NCI-H446 treated with DMSO at 0.1 percent for 48 hours (cell line): Measurements from ENCODE around the gene FAR1.
"Not testable (repeated sequence)": the region's sequence is repeated elsewhere in the genome, so short reads cannot be mapped to it uniquely, and the experiment has no call there.

Experiments
- DNase-seq: peaks from one replicate; lab custom pipeline; 2025; lab: John Stamatoyannopoulos, UW

FAR1 gene, protein sequence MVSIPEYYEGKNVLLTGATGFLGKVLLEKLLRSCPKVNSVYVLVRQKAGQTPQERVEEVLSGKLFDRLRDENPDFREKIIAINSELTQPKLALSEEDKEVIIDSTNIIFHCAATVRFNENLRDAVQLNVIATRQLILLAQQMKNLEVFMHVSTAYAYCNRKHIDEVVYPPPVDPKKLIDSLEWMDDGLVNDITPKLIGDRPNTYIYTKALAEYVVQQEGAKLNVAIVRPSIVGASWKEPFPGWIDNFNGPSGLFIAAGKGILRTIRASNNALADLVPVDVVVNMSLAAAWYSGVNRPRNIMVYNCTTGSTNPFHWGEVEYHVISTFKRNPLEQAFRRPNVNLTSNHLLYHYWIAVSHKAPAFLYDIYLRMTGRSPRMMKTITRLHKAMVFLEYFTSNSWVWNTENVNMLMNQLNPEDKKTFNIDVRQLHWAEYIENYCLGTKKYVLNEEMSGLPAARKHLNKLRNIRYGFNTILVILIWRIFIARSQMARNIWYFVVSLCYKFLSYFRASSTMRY

DNA sequence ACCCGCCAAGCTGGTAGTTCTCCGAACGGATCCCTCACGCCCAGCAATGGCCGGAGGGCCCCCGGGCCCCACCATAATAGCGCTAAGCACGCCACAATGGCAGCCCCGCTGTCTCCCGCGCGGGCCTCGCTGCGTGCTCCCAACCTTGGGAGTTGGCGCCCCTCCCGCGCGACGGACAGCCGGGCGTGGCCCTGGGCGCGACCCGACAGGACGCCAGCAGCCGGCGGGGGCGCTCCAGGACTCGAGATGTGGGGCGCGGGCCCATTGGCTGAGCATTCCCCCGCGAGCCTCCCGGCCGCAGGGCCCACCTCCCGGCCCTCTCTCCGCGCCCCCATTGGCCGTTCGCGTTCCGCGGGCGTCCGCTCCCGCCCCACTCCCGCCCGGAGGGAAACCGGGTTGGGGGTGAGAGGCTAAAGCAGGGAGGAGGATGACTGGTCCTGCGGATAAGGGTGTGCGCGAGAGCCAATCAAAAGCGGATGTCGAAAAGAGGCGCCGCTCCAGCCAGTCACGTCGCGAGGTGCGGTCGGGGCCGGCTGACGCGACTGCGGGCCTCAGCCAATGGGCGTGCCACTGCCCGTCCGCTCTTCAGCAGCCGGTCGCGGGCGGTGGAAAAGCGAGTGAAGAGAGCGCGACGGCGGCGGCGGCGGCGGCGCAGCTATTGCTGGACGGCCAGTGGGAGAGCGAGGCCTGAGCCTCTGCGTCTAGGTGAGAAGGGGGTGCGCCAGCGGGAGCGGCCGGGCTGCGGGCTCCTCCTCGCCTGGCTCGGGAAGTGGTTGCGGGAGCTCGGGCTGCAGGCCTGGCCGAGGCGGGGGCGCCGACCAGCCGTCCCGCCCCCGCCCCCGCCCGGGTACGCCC, at the start of gene FAR1:
TSS of gene FAR1 (plus strand) at position 567 of the 855 bp plus-strand sequence. CDS start 26,098 bp downstream, outside the sequence.
- peak; percentile 98 for DNase-seq

GRCh38 chr11:13620063-13620462, 48.4 kb upstream of the FAR1 start:
- no peak for DNase-seq

- not testable (repeated sequence) for DNase-seq
Measured at GRCh38 chr11:13626818-13627217, 41.6 kb upstream of the FAR1 start.

DNA sequence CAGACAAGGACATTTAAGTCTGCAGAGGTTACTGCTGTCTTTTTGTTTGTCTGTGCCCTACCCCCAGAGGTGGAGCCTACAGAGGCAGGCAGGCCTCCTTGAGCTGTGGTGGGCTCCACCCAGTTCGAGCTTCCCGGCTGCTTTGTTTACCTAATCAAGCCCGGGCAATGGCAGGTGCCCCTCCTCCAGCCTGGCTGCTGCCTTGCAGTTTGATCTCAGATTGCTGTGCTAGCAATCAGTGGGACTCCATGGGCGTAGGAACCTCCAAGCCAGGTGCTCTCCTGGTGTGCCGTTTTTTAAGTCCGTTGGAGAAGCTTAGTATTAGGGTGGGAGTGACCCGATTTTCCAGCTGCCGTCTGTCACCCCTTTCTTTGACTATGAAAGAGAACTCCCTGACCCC, 39.8 kb upstream of the FAR1 start:
- DNase-seq: not testable (repeated sequence)

DNA sequence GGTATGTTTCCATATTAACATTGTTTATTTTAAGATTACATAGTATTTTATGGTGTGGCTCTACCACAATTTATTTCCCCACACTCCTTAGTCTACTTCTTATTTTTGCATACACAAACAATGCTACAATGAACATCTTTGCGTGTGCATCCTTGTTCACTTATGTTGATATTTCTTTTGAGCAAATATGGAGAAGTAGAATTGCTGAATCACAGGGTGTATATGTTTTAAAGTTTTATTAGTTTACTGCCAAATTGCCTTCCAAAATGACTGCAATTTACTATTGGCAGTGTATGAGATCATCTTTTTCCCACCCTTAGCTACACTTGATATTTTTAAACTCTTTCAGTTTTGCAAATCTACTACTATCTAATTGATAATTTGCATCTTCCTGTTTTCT, 38.7 kb upstream of the FAR1 start:
- DNase-seq: no peak

GRCh38 chr11:13635290-13635689, 33.2 kb upstream of the FAR1 start:
- no peak for DNase-seq

- DNase-seq: no peak
Measured at GRCh38 chr11:13635804-13636203, 32.7 kb upstream of the FAR1 start.

GRCh38 chr11:13637125-13638069, 31.1 kb upstream of the FAR1 start:
- DNase-seq: no peak

DNA sequence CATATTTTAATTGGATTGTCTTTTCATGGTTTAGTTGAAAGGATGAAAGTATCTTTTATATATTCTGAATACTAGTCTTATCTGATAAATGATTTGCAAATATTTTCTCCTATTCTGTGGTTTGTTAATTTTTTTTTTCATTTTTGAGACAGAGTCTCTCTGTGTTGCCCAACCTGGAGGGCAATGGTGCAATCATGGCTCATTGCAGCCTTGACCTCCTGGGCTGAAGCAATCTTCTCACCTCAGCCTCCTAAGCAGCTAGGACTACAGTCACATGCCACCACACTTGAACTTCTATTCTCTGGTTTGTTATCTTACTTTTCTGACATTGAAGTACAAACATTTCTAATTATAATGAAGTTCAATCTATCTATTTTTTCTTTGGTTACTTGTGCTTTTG, 30.0 kb upstream of the FAR1 start:
- DNase-seq: no peak

DNA sequence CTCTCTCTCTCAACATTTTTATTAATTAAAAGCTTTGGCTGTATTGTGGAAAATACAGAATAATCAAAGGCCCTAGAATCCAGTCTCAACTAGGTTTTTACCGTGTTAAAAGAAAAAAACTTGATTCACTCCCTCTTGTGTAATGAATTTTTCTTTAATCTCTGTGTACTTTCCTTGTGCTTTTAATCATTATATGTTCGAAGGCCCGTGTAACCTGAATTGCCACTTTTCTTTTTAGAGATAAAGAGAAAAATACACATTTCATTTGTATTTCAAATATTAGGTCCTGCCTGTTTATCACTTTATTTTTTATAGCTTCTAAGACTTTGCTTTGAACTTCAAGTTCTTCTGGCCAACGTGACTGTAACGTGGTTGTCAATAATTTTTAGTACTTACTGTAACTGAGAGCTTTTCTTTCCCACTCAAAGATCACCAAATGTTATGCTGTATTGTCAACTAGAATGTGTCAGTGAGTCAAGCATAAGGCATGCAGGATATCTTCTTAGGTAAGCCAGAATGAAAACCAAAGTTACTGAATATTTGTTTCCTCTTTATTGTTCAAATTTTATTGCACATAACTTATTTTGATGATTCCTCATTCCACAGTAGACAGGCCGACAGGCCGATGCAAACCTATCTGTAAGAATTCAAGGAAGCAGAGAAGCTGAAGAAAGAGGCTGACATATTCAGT, 23.3 kb upstream of the FAR1 start:
- DNase-seq: no peak

DNA sequence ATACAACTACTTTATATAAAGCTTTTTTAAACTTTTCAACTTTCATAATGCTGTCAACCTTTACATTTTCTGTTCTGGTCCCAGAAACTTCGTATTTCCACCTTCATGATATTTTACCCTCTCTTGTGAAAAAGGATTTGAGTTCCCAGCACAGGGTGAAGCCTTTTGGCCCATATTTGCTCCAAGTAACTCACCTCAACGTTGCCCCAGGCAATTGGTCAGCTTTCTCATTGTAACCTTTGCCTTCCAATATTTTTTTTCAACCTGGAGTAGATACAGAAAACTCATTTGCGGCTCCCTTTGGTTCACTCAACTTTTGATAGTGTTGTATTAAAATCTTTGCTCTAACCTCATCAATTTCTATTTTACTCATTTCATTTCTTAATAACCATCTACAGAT, 21.1 kb upstream of the FAR1 start:
- DNase-seq: no peak

GRCh38 chr11:13649619-13650018, 18.8 kb upstream of the FAR1 start:
- no peak for DNase-seq

DNA sequence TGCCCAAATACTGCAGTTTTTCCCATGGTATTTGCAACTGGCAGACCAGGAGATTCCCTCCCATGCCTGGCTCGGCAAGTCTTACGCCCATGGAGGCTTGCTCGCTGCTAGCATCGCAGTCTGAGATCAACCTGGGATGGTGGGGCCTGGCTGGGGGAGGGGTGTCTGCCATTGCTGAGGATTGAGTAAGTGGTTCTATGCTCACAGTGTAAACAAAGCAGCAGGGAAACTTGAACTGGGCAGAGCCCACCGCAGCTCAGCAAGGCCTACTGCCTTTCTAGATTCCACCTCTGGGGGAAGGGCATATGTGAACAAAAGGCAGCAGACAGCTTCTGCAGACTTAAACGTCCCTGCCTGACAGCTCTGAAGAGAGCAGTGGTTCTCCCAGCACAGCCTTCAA, 17.0 kb upstream of the FAR1 start:
- not testable (repeated sequence) for DNase-seq

DNA sequence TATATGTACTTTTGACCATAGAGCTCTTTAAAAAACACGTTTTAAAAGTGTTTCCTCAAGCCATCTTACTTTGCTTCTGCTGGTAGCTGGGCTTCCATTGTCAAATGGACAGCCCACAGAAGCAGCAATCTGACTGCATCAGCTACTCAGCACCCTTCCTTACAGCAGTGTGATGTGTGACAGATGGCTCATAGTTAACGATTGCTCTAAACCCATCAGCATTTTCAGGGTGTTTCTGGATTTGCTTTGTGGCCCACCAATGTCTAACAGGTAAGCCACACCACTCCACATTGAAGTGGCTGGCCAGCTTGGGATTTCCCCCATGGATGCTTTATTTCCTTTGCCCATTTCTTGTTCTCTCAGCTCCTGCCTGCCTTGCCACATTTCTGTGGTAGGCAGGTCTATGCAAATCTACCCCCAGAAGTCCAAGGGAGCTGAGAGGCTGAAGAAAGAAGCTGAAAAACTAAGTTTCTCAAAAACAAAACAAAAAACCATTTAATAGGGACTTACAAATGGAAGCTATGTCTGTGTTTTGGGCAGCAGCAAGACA, 7.3 kb upstream of the FAR1 start:
- DNase-seq: no peak

DNA sequence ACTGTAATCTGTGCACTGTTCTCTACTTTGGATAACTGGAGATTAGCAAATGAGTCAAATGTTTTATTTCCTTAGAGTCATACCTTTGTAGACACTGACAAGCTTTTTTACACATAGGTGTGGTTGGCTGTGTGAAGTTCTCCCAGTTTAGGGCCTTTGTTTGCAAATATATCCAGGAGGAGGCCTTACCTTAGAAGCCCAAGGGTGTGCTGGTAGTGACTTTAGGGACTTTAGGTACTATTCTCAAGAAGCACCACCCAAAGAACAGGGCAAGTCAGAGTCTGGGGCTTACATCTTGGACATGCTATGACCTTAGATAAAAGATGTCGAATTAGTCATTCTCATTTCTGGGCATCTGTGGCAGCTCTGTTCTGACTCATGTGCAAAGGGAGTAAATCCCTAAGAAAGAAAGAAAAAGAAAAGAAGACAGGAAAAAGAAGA, 4.8 kb upstream of the FAR1 start:
- no peak for DNase-seq

DNA sequence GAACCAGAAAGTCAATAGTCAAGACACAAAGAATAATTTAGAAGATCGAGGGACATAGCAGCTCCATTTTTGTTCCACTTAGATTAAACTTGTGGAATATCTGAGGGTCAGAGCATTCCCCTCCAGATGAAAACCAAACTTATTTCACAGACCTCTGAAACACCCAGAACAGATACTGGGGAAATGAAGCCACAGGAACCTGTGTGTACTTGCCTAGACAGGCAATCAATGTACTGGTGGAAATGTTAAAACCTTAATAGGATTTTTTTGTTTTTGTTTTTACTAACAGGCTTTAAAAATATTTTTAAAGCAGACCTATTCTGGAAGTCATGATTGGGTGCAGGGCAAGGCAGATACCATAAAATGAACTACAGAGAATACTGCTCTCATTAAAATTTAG, 4.1 kb upstream of the FAR1 start:
- DNase-seq: no peak

DNA sequence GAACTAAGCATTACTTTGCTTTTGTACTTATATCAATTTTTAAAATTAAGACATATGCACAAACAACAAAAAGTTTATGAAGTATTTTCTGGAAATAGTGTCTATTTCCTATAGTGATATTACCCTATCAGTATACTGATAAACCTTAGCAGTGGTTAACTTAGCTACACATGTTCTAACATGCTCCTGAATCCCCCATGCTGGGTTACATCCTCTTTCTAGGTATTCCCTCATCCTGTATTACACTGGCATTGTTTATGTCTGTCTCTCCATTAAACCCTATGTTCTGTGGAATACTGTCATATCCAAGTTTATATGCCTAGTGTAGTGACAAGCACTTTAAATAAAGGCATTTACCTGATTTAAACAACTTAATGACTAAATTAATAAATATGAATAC, 1.8 kb upstream of the FAR1 start:
- no peak for DNase-seq

DNA sequence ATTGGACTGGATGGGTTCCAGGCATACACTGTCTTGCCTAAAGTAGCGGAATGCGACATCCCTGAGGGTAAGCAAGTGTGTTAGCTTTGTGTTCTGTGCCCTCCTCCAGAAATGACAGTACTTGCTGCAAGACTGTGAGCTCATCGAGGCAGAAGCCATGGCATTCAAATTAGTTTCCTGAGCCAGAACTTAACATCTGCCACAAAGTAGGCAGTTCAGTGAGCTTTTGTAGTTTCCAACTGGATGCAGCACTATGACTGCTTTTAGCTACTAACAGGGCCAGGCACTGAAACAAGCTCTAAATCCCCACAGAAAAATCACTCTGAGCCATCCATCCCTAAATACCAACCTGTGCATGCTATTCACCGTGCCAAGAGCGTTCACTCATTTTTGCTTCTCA, 1.2 kb upstream of the FAR1 start:
- peak; percentile 80 for DNase-seq

GRCh38 chr11:13667795-13668101, 720 bp upstream of the FAR1 start:
- no peak for DNase-seq

DNA sequence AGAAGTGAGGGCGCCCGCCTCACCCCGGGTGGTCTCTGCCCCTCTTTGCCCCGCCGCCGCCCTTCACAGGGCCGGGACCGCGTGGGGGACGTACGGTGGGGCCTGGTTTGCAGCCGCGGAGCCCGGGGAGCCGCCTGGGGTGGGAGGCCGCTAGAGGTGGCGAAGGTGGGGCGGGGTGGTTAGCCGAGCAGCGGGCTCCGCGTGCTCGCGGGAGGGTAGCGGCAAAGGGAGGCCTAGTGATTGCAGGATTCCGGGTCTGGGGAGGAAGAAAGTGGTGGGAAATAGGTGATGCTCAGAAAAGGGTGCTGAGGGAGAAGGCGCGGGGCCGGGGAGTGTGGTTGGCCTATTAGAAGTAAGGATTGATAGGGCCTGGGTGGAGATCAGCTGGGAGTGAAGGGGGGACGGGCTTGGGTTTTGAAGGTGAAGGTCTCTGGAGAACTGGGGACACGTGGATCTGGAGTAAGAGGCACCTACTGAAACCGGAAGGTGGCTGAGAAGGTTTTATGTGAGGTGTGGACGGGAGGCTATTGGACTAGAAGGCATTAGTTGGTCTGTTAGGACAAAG, 571 bp downstream of the FAR1 start:
- no peak for DNase-seq
